ENCODE results near the gene DNAJC16. TPM values are rescaled to one million over a fixed set of nuclear protein-coding genes. Genes with fewer than 3 reads are reported as not detected.
"Not testable (repeated sequence)": the region's sequence is repeated elsewhere in the genome, so short reads cannot be mapped to it uniquely, and the experiment has no call there.

DNAJC16 gene
- total RNA-seq, 4 donors from 2014 or later, result 10.0 to 20.9 (median 14.2) TPM

DNA sequence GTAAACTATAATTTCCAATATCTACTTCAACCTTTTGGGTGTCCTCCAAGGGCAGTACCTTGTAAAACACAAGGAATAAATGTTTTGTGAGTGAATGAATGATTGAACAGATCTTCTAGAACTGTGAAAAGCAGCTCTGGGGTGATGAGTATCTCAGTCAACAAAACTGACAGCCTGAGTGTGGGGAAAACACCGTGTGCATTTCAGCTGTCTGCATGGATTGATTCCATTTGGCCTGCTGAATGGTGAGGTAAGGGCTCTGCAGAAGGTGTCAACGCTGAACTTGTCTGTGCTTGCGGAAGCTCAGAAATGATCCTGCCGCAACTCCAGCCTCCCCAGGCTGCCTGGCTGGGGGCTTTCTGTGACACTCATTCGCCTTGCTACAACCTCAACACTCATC is 65.6 kb downstream of the DNAJC16 start:
- WGBS, 2 donors, result 25 to 28% methylated on average over 5 of the region's 5 CpGs
- H3K4me1 ChIP-seq, result peaks cover 0 to 14% (median 0%) of the 10 kb centered on the region in 3 donors
- TF ChIP-seq CTCF (IDR thresholded peaks at IDR 0.05), result no peak
- TF ChIP-seq POLR2A (IDR thresholded peaks at IDR 0.05), result no peak
- intact Hi-C loops (cut with DNase I), result loop anchor here (10.0 kb wide), 1 partner anchor 153 kb away; the partner anchor contains the start of gene TMEM82
- no peak for DNase-seq
- no peaks in the 10 kb centered on the region for H3K36me3 ChIP-seq
- H3K27ac ChIP-seq, result peak overlapping the region in 1 of 4 donors; percentile 10
- H3K27me3 ChIP-seq, result peaks cover 0 to 2% (median 0%) of the 10 kb centered on the region in 4 donors
- H3K4me3 ChIP-seq, result no peak overlapping the region
- no peaks in the 10 kb centered on the region for H3K9me3 ChIP-seq

GRCh38 chr1:15595809-15596617 is 69.4 kb downstream of the DNAJC16 start:
- intact Hi-C loops (cut with DNase I), result loop anchor here (10.0 kb wide), 1 partner anchor 149 kb away; the partner anchor contains the start of gene TMEM82
- TF ChIP-seq CTCF (IDR thresholded peaks at IDR 0.05) (no peak), POLR2A (IDR thresholded peaks at IDR 0.05) (no peak)
- WGBS, 2 donors, result 72 to 73% methylated on average over 4 to 5 of the region's 5 CpGs

GRCh38 chr1:15598436-15598835 is 71.8 kb downstream of the DNAJC16 start:
- intact Hi-C loops (cut with DNase I), result loop anchor here (10.0 kb wide), 1 partner anchor 146 kb away; the partner anchor contains the start of gene TMEM82
- WGBS, 2 donors, result 33 to 58% methylated on average over 1 to 2 of the region's 2 CpGs
- Histone ChIP-seq H3K36me3 (no peaks in the 10 kb centered on the region), H3K9me3 (no peaks in the 10 kb centered on the region), H3K4me1 (peaks cover 0 to 25% (median 6%) of the 10 kb centered on the region in 3 donors), H3K4me3 (no peak overlapping the region), H3K27ac (no peak overlapping the region), H3K27me3 (peaks cover 0 to 4% (median 0%) of the 10 kb centered on the region in 4 donors)
- TF ChIP-seq POLR2A (IDR thresholded peaks at IDR 0.05), result no peak
- TF ChIP-seq CTCF (IDR thresholded peaks at IDR 0.05), result no peak
- DNase-seq, result no peak

More at GRCh38 chr1:15595809-15596617, 69.4 kb downstream of the DNAJC16 start:
- no peaks in the 10 kb centered on the region for H3K9me3 ChIP-seq
- no peak for DNase-seq
- no peaks in the 10 kb centered on the region for H3K36me3 ChIP-seq
- peaks cover 0 to 4% (median 0%) of the 10 kb centered on the region in 4 donors for H3K27me3 ChIP-seq
- H3K4me3 ChIP-seq, result no peak overlapping the region
- H3K4me1 ChIP-seq, result peaks cover 0 to 17% (median 0%) of the 10 kb centered on the region in 3 donors
- H3K27ac ChIP-seq, result no peak overlapping the region

DNA sequence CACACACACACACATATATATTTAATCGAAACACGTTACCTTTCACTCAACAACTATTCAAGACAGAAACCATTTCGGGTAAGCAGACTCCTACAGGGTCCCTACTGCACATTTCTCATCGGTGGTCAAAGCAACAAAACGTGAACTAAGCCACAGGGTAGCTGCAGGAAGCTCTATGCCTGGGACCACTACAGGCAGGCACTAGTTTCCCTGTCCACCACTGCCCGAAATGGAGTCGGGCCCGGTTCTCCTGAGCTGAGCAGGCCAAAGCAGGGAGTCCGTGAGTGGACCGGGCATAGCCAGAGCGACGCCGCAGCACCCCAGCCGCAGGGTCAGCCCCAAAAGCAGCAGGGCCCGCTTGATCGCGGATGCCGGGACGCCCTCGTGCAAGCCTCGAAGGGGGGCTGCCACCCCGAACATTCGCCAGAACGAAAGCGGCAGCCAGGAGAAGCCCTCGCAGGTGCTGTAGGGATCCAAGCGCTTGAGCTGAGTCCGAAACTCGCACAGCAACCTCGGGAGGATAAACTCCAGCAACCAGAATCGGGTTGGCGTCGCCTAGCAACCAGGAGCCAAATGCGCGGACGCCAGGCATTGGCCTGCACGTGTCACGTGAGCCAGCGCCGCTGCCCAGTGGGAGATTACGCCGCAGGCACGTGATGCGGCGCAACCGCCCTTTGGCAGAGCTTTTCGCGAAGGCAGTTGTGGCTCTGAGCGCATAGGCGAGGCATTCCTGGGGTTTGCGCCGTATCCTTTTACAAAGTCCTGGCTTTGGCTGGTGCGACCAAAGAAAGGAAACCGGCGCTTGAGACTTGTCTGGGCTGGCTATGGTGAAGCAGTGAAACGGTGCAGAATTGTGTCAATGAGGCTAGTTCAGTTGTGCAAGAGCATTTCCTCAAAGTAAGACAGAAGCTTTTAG is 76.7 kb downstream of the DNAJC16 start:
- peak in 2 of 4 donors; percentile 32 to 68 for TF ChIP-seq POLR2A (IDR thresholded peaks at IDR 0.05)
- no peak for TF ChIP-seq CTCF (IDR thresholded peaks at IDR 0.05)
- intact Hi-C loops (cut with DNase I), result no loop called here
- DNase-seq, result peak; percentile 83
- Histone ChIP-seq H3K27me3 (no peaks in the 10 kb centered on the region), H3K36me3 (no peaks in the 10 kb centered on the region), H3K27ac (peak overlapping the region; percentile 87 to 94 (median 92)), H3K4me3 (peak overlapping the region; percentile 61 to 90 (median 74)), H3K9me3 (no peaks in the 10 kb centered on the region), H3K4me1 (peaks cover 0 to 34% (median 9%) of the 10 kb centered on the region in 3 donors)
- WGBS, 2 donors, result 2% methylated on average over 24 to 36 of the region's 56 CpGs

- H3K4me3 ChIP-seq, result peak overlapping the region; percentile 61 to 90 (median 74)
- intact Hi-C loops (cut with DNase I); H3K36me3 ChIP-seq; H3K9me3 ChIP-seq; DNase-seq; H3K27me3 ChIP-seq: not testable (repeated sequence)
- peak overlapping the region; percentile 87 to 94 (median 92) for H3K27ac ChIP-seq
- H3K4me1 ChIP-seq, result peaks cover 0 to 34% (median 9%) of the 10 kb centered on the region in 3 donors
- WGBS, 2 donors, result 69 to 72% methylated on average over 13 of the region's 13 CpGs
Measured at GRCh38 chr1:15603966-15604282, 77.3 kb downstream of the DNAJC16 start.

- intact Hi-C loops (cut with DNase I); H3K36me3 ChIP-seq; H3K4me3 ChIP-seq; DNase-seq; H3K9me3 ChIP-seq; H3K27me3 ChIP-seq: not testable (repeated sequence)
- 91 to 98% methylated on average over 10 to 15 of the region's 21 CpGs for WGBS, 2 donors
- H3K4me1 ChIP-seq, result peaks cover 0 to 34% (median 9%) of the 10 kb centered on the region in 3 donors
- H3K27ac ChIP-seq, result peak overlapping the region; percentile 87 to 94 (median 92)
Measured at GRCh38 chr1:15604400-15604799, 77.8 kb downstream of the DNAJC16 start.

Measured in esophagus squamous epithelium (tissue), 5 donors.